Neural cell (in vitro differentiated cells): ENCODE measurements around the gene CAGE1. TPM values are rescaled to one million over a fixed set of nuclear protein-coding genes. Genes with fewer than 3 reads are reported as not detected.

Experiments
- H2AFZ ChIP-seq: fragments of 200-600, 300-800 bp; sonication (generic), shearing (Covaris generic); 2 replicates; pipeline ENCODE4 v1.6.0; 2014; ENCODE audit warnings: low read depth, mild to moderate bottlenecking, antibody characterized with exemption, low read length, moderate library complexity
- H3F3A ChIP-seq: fragments of 200-600 bp; shearing (Covaris generic); 2 replicates; pipeline ENCODE4 v1.6.1; 2016; ENCODE audit warnings: mild to moderate bottlenecking, moderate library complexity, mixed read lengths, antibody characterized with exemption, low read length; ENCODE audit not compliant: insufficient read depth, poor library complexity, severe bottlenecking
- H3K27ac ChIP-seq: fragments of 200-600, 300-800 bp; sonication (generic), shearing (Covaris generic); 2 replicates; pipeline ENCODE4 v1.5.1; 2014; ENCODE audit warnings: mild to moderate bottlenecking, low read length, moderate library complexity
- H3K27me3 ChIP-seq: fragments of 300-800, 200-600 bp; sonication (generic), shearing (Covaris generic); 2 replicates; pipeline ENCODE4 v1.6.0; 2014; ENCODE audit warnings: mild to moderate bottlenecking, low read depth, low read length, moderate library complexity; ENCODE audit not compliant: insufficient read depth
- H3K36me3 ChIP-seq: fragments of 300-800, 200-600 bp; sonication (generic), shearing (Covaris generic); 2 replicates; pipeline ENCODE4 v1.5.1; 2014; ENCODE audit warnings: mild to moderate bottlenecking, antibody characterized with exemption, low read length, moderate library complexity; ENCODE audit not compliant: insufficient read depth
- H3K4me2 ChIP-seq: fragments of 300-800, 200-600 bp; sonication (generic), shearing (Covaris generic); 2 replicates; pipeline ENCODE4 v1.6.0; 2014; ENCODE audit warnings: mild to moderate bottlenecking, low read length
- H3K4me3 ChIP-seq: fragments of 300-800, 200-600 bp; sonication (generic), shearing (Covaris generic); 2 replicates; pipeline ENCODE4 v1.5.1; 2014; ENCODE audit warnings: mild to moderate bottlenecking, low read length, moderate library complexity
- H3K79me2 ChIP-seq: fragments of 200-600 bp; shearing (Covaris generic); replicated peaks from 2 replicates; pipeline ENCODE4 v1.6.0; 2014; ENCODE audit warnings: mild to moderate bottlenecking, low read length, moderate library complexity; ENCODE audit not compliant: insufficient read depth
- H3K9ac ChIP-seq: fragments of 300-800, 200-600 bp; sonication (generic), shearing (Covaris generic); 2 replicates; pipeline ENCODE4 v1.6.1; 2016; ENCODE audit warnings: mild to moderate bottlenecking, low read length, mixed read lengths
- H3K9me2 ChIP-seq: fragments of 200-600 bp; shearing (Covaris generic); 2 replicates; pipeline ENCODE4 v1.6.1; 2016; ENCODE audit warnings: mild to moderate bottlenecking, low read length, mixed read lengths; ENCODE audit not compliant: insufficient read depth
- H3K9me3 ChIP-seq: fragments of 200-600, 300-800 bp; sonication (generic), shearing (Covaris generic); 2 replicates; pipeline ENCODE4 v1.6.1; 2016; ENCODE audit warnings: mild to moderate bottlenecking, mixed run types, low read length, moderate library complexity, mixed read lengths
- H4K20me1 ChIP-seq: fragments of 200-600 bp; shearing (Covaris generic); 2 replicates; pipeline ENCODE4 v1.6.1; 2016; ENCODE audit warnings: mild to moderate bottlenecking, mixed run types; ENCODE audit not compliant: insufficient read depth
- EP300 ChIP-seq: fragments of 450-650 bp; conservative IDR thresholded peaks from 2 replicates; pipeline ENCODE4 v1.6.1; 2014; ENCODE audit warnings: antibody characterized with exemption, mild to moderate bottlenecking, moderate library complexity; ENCODE audit not compliant: poor library complexity, severe bottlenecking
- EZH2 ChIP-seq: fragments of 200-600, 300-800 bp; shearing (Covaris generic), sonication (generic); IDR thresholded peaks from 2 replicates; pipeline ENCODE4 v1.6.1; 2014; ENCODE audit warnings: antibody characterized with exemption, low read length, borderline replicate concordance, mild to moderate bottlenecking; ENCODE audit not compliant: insufficient read depth, poor library complexity, severe bottlenecking
- MXI1 ChIP-seq: fragments of 450-650 bp; conservative IDR thresholded peaks from 2 replicates; pipeline ENCODE4 v1.6.1; 2014; ENCODE audit warnings: antibody characterized with exemption, mild to moderate bottlenecking; ENCODE audit not compliant: poor library complexity, severe bottlenecking
- POLR2AphosphoS5 ChIP-seq: IDR thresholded peaks from 2 replicates; pipeline ENCODE4 v1.6.1; 2012
- RAD21 ChIP-seq: fragments of 450-650 bp; conservative IDR thresholded peaks from 2 replicates; pipeline ENCODE4 v1.6.1; 2014; ENCODE audit warnings: antibody characterized with exemption, mild to moderate bottlenecking, moderate library complexity
- SMC3 ChIP-seq: fragments of 450-650 bp; conservative IDR thresholded peaks from 2 replicates; pipeline ENCODE4 v1.6.1; 2014; ENCODE audit warnings: antibody characterized with exemption, mild to moderate bottlenecking, moderate library complexity; ENCODE audit not compliant: poor library complexity
- TAF1 ChIP-seq: IDR thresholded peaks from 2 replicates; pipeline ENCODE4 v1.6.1; 2012; ENCODE audit warnings: low read depth
- polyA plus RNA-seq: library from polyadenylated mRNA; depleted of rRNA; stranded (reverse); fragments of >200 nt; gene quantifications from 2 replicates; pipeline ENCODE4 v1.2.3, GENCODE V29; 2014
- TF ChIP-seq, protein P1 (sequence below): fragments of 450-650 bp; IDR thresholded peaks from 2 replicates; pipeline ENCODE4 v1.5.1; 2014; ENCODE audit warnings: antibody characterized with exemption, mild to moderate bottlenecking, moderate library complexity; ENCODE audit not compliant: poor library complexity, severe bottlenecking
- TF ChIP-seq, protein P2 (sequence below): IDR thresholded peaks from 2 replicates; pipeline ENCODE4 v1.6.1; 2012; ENCODE audit warnings: borderline replicate concordance

The CAGE1 gene
- polyA plus RNA-seq, 1 donor from 2014 or later, result not detected

DNA sequence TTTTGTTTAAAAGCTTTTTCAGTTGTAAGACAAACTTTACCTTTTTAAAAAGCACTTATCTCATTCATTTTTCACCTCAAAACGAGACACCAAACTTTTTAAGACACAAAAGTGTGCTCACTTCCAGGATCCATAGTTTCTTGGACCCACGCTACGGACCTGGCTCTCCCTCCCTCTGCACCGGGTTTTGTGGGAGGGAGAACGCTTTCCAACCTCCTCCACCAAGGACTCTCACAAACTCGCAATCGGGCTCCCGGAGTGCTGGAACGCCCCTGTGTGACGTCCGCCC lies 436 bp downstream of the CAGE1 start:
- peak overlapping the region; percentile 74 for H3K9ac ChIP-seq
- H3K27me3 ChIP-seq, result no peaks in the 10 kb centered on the region
- peak overlapping the region; percentile 70 for H3K4me2 ChIP-seq
- TF ChIP-seq MXI1 (no peak), EP300 (no peak), EZH2 (no peak), SMC3 (no peak), POLR2AphosphoS5 (no peak), TAF1 (no peak), RAD21 (no peak)
- TF ChIP-seq, protein P1, sequence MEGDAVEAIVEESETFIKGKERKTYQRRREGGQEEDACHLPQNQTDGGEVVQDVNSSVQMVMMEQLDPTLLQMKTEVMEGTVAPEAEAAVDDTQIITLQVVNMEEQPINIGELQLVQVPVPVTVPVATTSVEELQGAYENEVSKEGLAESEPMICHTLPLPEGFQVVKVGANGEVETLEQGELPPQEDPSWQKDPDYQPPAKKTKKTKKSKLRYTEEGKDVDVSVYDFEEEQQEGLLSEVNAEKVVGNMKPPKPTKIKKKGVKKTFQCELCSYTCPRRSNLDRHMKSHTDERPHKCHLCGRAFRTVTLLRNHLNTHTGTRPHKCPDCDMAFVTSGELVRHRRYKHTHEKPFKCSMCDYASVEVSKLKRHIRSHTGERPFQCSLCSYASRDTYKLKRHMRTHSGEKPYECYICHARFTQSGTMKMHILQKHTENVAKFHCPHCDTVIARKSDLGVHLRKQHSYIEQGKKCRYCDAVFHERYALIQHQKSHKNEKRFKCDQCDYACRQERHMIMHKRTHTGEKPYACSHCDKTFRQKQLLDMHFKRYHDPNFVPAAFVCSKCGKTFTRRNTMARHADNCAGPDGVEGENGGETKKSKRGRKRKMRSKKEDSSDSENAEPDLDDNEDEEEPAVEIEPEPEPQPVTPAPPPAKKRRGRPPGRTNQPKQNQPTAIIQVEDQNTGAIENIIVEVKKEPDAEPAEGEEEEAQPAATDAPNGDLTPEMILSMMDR, result no peak
- TF ChIP-seq, protein P2, sequence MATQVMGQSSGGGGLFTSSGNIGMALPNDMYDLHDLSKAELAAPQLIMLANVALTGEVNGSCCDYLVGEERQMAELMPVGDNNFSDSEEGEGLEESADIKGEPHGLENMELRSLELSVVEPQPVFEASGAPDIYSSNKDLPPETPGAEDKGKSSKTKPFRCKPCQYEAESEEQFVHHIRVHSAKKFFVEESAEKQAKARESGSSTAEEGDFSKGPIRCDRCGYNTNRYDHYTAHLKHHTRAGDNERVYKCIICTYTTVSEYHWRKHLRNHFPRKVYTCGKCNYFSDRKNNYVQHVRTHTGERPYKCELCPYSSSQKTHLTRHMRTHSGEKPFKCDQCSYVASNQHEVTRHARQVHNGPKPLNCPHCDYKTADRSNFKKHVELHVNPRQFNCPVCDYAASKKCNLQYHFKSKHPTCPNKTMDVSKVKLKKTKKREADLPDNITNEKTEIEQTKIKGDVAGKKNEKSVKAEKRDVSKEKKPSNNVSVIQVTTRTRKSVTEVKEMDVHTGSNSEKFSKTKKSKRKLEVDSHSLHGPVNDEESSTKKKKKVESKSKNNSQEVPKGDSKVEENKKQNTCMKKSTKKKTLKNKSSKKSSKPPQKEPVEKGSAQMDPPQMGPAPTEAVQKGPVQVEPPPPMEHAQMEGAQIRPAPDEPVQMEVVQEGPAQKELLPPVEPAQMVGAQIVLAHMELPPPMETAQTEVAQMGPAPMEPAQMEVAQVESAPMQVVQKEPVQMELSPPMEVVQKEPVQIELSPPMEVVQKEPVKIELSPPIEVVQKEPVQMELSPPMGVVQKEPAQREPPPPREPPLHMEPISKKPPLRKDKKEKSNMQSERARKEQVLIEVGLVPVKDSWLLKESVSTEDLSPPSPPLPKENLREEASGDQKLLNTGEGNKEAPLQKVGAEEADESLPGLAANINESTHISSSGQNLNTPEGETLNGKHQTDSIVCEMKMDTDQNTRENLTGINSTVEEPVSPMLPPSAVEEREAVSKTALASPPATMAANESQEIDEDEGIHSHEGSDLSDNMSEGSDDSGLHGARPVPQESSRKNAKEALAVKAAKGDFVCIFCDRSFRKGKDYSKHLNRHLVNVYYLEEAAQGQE, result no peak
- no peaks in the 10 kb centered on the region for H3K9me2 ChIP-seq
- H4K20me1 ChIP-seq, result no peaks in the 10 kb centered on the region
- no peaks in the 10 kb centered on the region for H3K36me3 ChIP-seq
- peaks cover 6% of the 10 kb centered on the region for H3K79me2 ChIP-seq
- peak overlapping the region; percentile 61 for H3K27ac ChIP-seq
- peak overlapping the region; percentile 87 for H3K4me3 ChIP-seq
- peak overlapping the region; percentile 32 for H2AFZ ChIP-seq
- H3F3A ChIP-seq, result no peaks in the 10 kb centered on the region
- no peaks in the 10 kb centered on the region for H3K9me3 ChIP-seq

DNA sequence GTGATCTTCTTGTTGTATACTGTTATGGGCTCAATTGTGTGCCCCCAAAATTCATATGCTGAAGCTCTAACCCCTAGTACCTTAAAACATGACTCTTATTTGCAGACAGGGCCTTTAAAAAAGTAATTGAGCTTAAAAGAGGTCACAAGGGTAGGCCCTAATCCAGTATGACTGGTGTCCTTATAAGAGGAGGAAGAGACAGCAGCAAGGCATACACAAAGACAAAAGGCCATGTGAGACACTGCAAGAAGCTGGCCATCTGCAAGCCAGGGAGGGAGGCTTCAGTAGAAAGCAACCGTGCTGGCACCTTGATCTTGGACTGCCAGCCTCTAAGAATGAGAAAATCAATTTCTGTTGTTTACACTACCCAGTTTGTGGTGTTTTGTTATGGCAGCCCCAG lies 8.4 kb downstream of the CAGE1 start:
- H3K4me2 ChIP-seq, result no peak overlapping the region
- no peak overlapping the region for H3K4me3 ChIP-seq
- H2AFZ ChIP-seq, result no peak overlapping the region
- H3K9ac ChIP-seq, result no peak overlapping the region
- no peaks in the 10 kb centered on the region for H3K27me3 ChIP-seq
- H3K9me2 ChIP-seq, result no peaks in the 10 kb centered on the region
- H3K36me3 ChIP-seq, result no peaks in the 10 kb centered on the region
- TF ChIP-seq, protein P2, result no peak
- TF ChIP-seq RAD21, result no peak
- no peak for TF ChIP-seq EP300
- no peak for TF ChIP-seq TAF1
- TF ChIP-seq POLR2AphosphoS5, result no peak
- TF ChIP-seq SMC3, result no peak
- TF ChIP-seq EZH2, result no peak
- TF ChIP-seq, protein P1, result no peak
- TF ChIP-seq MXI1, result no peak
- H3F3A ChIP-seq, result no peaks in the 10 kb centered on the region
- no peaks in the 10 kb centered on the region for H3K79me2 ChIP-seq
- H3K27ac ChIP-seq, result no peak overlapping the region
- no peaks in the 10 kb centered on the region for H4K20me1 ChIP-seq
- H3K9me3 ChIP-seq, result no peaks in the 10 kb centered on the region
